WI38 (cell line): Measurements from ENCODE around the gene UBALD1.

ENCODE experiments used
- H3K4me3 ChIP-seq: 2 replicates; pipeline ENCODE4 v1.5.1; 2011; ENCODE audit warnings: low read depth, mild to moderate bottlenecking, control low read depth, low read length
- CTCF ChIP-seq: IDR thresholded peaks from 2 replicates; pipeline ENCODE4 v1.5.1; 2012; ENCODE audit warnings: low read depth, mild to moderate bottlenecking, control low read depth, low read length

Gene UBALD1

GRCh38 chr16:4614571-4615383 lies at the start of gene UBALD1:
Gene UBALD1 (minus strand): TSS chr16:4614888. CDS start chr16:4614797, 91 bp downstream.
- no peak for TF ChIP-seq CTCF
- peak within 1 kb of the TSS; percentile 80 for H3K4me3 ChIP-seq

GRCh38 chr16:4663777-4664465 lies 49.2 kb upstream of the UBALD1 start:
- TF ChIP-seq CTCF, result no peak
- H3K4me3 ChIP-seq, result no peak overlapping the region

GRCh38 chr16:4663465-4663776 lies 48.7 kb upstream of the UBALD1 start:
- no peak for TF ChIP-seq CTCF

GRCh38 chr16:4661661-4662060 lies 47.0 kb upstream of the UBALD1 start:
- no peak overlapping the region for H3K4me3 ChIP-seq
- TF ChIP-seq CTCF, result no peak

More at GRCh38 chr16:4663465-4663776, 48.7 kb upstream of the UBALD1 start:
- H3K4me3 ChIP-seq, result no peak overlapping the region

- no peak overlapping the region for H3K4me3 ChIP-seq
- TF ChIP-seq CTCF, result no peak
Measured at GRCh38 chr16:4660454-4661007, 45.8 kb upstream of the UBALD1 start.

GRCh38 chr16:4659363-4660353 lies 45.0 kb upstream of the UBALD1 start:
- no peak overlapping the region for H3K4me3 ChIP-seq
- TF ChIP-seq CTCF, result no peak
